ENCODE measurements around the gene GET4. TPM values are rescaled to one million over a fixed set of nuclear protein-coding genes. Genes with fewer than 3 reads are reported as not detected.

GET4 gene
- total and polyA plus RNA-seq, 2 of the 8 experiments (the other 6 are each of a cell fraction or from before 2014, with no cell fraction given), result 56.7 to 74.1 TPM

DNA sequence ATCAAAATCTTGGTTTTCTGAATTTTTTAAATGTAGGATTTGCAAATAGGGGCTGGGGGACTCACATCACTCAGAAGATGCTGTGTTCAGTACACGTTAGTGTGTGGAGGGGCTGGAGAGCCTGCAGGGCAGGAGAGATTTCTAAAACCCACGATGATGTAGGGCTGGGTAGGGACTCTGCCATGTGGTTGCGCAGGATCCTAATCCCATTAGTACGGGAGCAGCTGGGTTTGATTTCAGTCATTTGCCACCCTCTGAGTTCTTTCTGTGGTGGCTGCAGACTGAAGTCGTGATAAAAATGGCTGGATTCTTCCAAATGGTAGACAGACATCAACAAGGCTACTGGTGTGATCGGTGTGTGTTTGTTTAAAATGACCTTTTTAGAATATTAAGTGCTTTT is 14.2 kb upstream of the GET4 start (continued):
- TF ChIP-seq, protein P1, sequence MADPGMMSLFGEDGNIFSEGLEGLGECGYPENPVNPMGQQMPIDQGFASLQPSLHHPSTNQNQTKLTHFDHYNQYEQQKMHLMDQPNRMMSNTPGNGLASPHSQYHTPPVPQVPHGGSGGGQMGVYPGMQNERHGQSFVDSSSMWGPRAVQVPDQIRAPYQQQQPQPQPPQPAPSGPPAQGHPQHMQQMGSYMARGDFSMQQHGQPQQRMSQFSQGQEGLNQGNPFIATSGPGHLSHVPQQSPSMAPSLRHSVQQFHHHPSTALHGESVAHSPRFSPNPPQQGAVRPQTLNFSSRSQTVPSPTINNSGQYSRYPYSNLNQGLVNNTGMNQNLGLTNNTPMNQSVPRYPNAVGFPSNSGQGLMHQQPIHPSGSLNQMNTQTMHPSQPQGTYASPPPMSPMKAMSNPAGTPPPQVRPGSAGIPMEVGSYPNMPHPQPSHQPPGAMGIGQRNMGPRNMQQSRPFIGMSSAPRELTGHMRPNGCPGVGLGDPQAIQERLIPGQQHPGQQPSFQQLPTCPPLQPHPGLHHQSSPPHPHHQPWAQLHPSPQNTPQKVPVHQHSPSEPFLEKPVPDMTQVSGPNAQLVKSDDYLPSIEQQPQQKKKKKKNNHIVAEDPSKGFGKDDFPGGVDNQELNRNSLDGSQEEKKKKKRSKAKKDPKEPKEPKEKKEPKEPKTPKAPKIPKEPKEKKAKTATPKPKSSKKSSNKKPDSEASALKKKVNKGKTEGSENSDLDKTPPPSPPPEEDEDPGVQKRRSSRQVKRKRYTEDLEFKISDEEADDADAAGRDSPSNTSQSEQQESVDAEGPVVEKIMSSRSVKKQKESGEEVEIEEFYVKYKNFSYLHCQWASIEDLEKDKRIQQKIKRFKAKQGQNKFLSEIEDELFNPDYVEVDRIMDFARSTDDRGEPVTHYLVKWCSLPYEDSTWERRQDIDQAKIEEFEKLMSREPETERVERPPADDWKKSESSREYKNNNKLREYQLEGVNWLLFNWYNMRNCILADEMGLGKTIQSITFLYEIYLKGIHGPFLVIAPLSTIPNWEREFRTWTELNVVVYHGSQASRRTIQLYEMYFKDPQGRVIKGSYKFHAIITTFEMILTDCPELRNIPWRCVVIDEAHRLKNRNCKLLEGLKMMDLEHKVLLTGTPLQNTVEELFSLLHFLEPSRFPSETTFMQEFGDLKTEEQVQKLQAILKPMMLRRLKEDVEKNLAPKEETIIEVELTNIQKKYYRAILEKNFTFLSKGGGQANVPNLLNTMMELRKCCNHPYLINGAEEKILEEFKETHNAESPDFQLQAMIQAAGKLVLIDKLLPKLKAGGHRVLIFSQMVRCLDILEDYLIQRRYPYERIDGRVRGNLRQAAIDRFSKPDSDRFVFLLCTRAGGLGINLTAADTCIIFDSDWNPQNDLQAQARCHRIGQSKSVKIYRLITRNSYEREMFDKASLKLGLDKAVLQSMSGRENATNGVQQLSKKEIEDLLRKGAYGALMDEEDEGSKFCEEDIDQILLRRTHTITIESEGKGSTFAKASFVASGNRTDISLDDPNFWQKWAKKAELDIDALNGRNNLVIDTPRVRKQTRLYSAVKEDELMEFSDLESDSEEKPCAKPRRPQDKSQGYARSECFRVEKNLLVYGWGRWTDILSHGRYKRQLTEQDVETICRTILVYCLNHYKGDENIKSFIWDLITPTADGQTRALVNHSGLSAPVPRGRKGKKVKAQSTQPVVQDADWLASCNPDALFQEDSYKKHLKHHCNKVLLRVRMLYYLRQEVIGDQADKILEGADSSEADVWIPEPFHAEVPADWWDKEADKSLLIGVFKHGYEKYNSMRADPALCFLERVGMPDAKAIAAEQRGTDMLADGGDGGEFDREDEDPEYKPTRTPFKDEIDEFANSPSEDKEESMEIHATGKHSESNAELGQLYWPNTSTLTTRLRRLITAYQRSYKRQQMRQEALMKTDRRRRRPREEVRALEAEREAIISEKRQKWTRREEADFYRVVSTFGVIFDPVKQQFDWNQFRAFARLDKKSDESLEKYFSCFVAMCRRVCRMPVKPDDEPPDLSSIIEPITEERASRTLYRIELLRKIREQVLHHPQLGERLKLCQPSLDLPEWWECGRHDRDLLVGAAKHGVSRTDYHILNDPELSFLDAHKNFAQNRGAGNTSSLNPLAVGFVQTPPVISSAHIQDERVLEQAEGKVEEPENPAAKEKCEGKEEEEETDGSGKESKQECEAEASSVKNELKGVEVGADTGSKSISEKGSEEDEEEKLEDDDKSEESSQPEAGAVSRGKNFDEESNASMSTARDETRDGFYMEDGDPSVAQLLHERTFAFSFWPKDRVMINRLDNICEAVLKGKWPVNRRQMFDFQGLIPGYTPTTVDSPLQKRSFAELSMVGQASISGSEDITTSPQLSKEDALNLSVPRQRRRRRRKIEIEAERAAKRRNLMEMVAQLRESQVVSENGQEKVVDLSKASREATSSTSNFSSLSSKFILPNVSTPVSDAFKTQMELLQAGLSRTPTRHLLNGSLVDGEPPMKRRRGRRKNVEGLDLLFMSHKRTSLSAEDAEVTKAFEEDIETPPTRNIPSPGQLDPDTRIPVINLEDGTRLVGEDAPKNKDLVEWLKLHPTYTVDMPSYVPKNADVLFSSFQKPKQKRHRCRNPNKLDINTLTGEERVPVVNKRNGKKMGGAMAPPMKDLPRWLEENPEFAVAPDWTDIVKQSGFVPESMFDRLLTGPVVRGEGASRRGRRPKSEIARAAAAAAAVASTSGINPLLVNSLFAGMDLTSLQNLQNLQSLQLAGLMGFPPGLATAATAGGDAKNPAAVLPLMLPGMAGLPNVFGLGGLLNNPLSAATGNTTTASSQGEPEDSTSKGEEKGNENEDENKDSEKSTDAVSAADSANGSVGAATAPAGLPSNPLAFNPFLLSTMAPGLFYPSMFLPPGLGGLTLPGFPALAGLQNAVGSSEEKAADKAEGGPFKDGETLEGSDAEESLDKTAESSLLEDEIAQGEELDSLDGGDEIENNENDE (IDR thresholded peaks at IDR 0.05; ENCODE audit: insufficient replicate concordance, low read length), result no peak
- TF ChIP-seq SP4 (IDR thresholded peaks at IDR 0.05; ENCODE audit: low read length), result no peak
- no peak for TF ChIP-seq EGR1 (IDR thresholded peaks at IDR 0.05; ENCODE audit: borderline replicate concordance, low read depth, low read length)
- TF ChIP-seq RBBP5 (IDR thresholded peaks at IDR 0.05; ENCODE audit: borderline replicate concordance, low read depth, low read length), result no peak
- TF ChIP-seq CREB1 (IDR thresholded peaks at IDR 0.05), result no peak
- TF ChIP-seq RAD21 (IDR thresholded peaks at IDR 0.05 in 1 of 2, conservative IDR thresholded peaks at IDR 0.05 in 1 of 2; ENCODE audit: low read depth in 2 of 2, low read length in 2 of 2), result no peak
- no peak for TF ChIP-seq NRF1 (IDR thresholded peaks at IDR 0.05; ENCODE audit: low read depth, low read length)
- no peak for TF ChIP-seq TAF1 (IDR thresholded peaks at IDR 0.05; ENCODE audit: low read depth, low read length)
- TF ChIP-seq, protein P2, sequence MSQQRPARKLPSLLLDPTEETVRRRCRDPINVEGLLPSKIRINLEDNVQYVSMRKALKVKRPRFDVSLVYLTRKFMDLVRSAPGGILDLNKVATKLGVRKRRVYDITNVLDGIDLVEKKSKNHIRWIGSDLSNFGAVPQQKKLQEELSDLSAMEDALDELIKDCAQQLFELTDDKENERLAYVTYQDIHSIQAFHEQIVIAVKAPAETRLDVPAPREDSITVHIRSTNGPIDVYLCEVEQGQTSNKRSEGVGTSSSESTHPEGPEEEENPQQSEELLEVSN (IDR thresholded peaks at IDR 0.05), result no peak
- no peak for TF ChIP-seq JUND (IDR thresholded peaks at IDR 0.05; ENCODE audit: low read length)
- no peak for TF ChIP-seq SRF (IDR thresholded peaks at IDR 0.05; ENCODE audit: low read depth, low read length)
- TF ChIP-seq POLR2AphosphoS5 (IDR thresholded peaks at IDR 0.05; ENCODE audit: low read depth, low read length), result no peak

Data from H1 (cell line).